Measurements from ENCODE around the gene LEMD1.

Gene LEMD1

GRCh38 chr1:205453466-205453865 is 31.6 kb upstream of the LEMD1 start:
- Histone ChIP-seq H3K9ac (ENCODE audit: low read length in 5 of 5) (no peak overlapping the region), H3K27me3 (ENCODE audit: control insufficient read depth in 5 of 5, insufficient read depth in 4 of 5, low read length in 5 of 5) (peaks cover 59 to 80% (median 69%) of the 10 kb centered on the region in 5 donors), H3K27ac (ENCODE audit: low read depth, low read length) (no peak overlapping the region), H3K4me3 (ENCODE audit: low read depth in 1 of 5, low read length in 5 of 5) (no peak overlapping the region), H3K4me1 (ENCODE audit: control insufficient read depth in 5 of 5, insufficient read depth in 5 of 5, low read length in 5 of 5) (peaks cover 0 to 12% (median 8%) of the 10 kb centered on the region in 5 donors), H3K9me3 (ENCODE audit: control insufficient read depth in 5 of 5, low read length in 5 of 5) (no peaks in the 10 kb centered on the region), H3K36me3 (ENCODE audit: control insufficient read depth in 5 of 5, insufficient read depth in 5 of 5, low read length in 5 of 5) (no peaks in the 10 kb centered on the region)

GRCh38 chr1:205452933-205453332 is 31.1 kb upstream of the LEMD1 start:
- H3K9ac ChIP-seq (ENCODE audit: low read length in 5 of 5) = no peak overlapping the region
- H3K9me3 ChIP-seq (ENCODE audit: control insufficient read depth in 5 of 5, low read length in 5 of 5) = no peaks in the 10 kb centered on the region
- no peak overlapping the region for H3K27ac ChIP-seq (ENCODE audit: low read depth, low read length)
- no peak overlapping the region for H3K4me3 ChIP-seq (ENCODE audit: low read depth in 1 of 5, low read length in 5 of 5)
- peaks cover 0 to 18% (median 9%) of the 10 kb centered on the region in 5 donors for H3K4me1 ChIP-seq (ENCODE audit: control insufficient read depth in 5 of 5, insufficient read depth in 5 of 5, low read length in 5 of 5)
- H3K36me3 ChIP-seq (ENCODE audit: control insufficient read depth in 5 of 5, insufficient read depth in 5 of 5, low read length in 5 of 5) = no peaks in the 10 kb centered on the region
- H3K27me3 ChIP-seq (ENCODE audit: control insufficient read depth in 5 of 5, insufficient read depth in 4 of 5, low read length in 5 of 5) = peaks cover 59 to 77% (median 67%) of the 10 kb centered on the region in 5 donors

GRCh38 chr1:205452364-205452763 is 30.5 kb upstream of the LEMD1 start:
- H3K4me1 ChIP-seq (ENCODE audit: control insufficient read depth in 5 of 5, insufficient read depth in 5 of 5, low read length in 5 of 5) = peaks cover 0 to 23% (median 14%) of the 10 kb centered on the region in 5 donors
- peaks cover 59 to 71% (median 64%) of the 10 kb centered on the region in 5 donors for H3K27me3 ChIP-seq (ENCODE audit: control insufficient read depth in 5 of 5, insufficient read depth in 4 of 5, low read length in 5 of 5)
- H3K9me3 ChIP-seq (ENCODE audit: control insufficient read depth in 5 of 5, low read length in 5 of 5) = no peaks in the 10 kb centered on the region
- no peak overlapping the region for H3K4me3 ChIP-seq (ENCODE audit: low read depth in 1 of 5, low read length in 5 of 5)
- H3K9ac ChIP-seq (ENCODE audit: low read length in 5 of 5) = no peak overlapping the region
- H3K36me3 ChIP-seq (ENCODE audit: control insufficient read depth in 5 of 5, insufficient read depth in 5 of 5, low read length in 5 of 5) = no peaks in the 10 kb centered on the region
- no peak overlapping the region for H3K27ac ChIP-seq (ENCODE audit: low read depth, low read length)

GRCh38 chr1:205451759-205452164 is 29.9 kb upstream of the LEMD1 start:
- Histone ChIP-seq H3K9ac (ENCODE audit: low read length in 5 of 5) (no peak overlapping the region), H3K27ac (ENCODE audit: low read depth, low read length) (no peak overlapping the region), H3K36me3 (ENCODE audit: control insufficient read depth in 5 of 5, insufficient read depth in 5 of 5, low read length in 5 of 5) (no peaks in the 10 kb centered on the region), H3K27me3 (ENCODE audit: control insufficient read depth in 5 of 5, insufficient read depth in 4 of 5, low read length in 5 of 5) (peaks cover 59 to 69% (median 62%) of the 10 kb centered on the region in 5 donors), H3K4me1 (ENCODE audit: control insufficient read depth in 5 of 5, insufficient read depth in 5 of 5, low read length in 5 of 5) (peaks cover 0 to 29% (median 17%) of the 10 kb centered on the region in 5 donors), H3K9me3 (ENCODE audit: control insufficient read depth in 5 of 5, low read length in 5 of 5) (no peaks in the 10 kb centered on the region), H3K4me3 (ENCODE audit: low read depth in 1 of 5, low read length in 5 of 5) (no peak overlapping the region)

GRCh38 chr1:205451202-205451601 is 29.3 kb upstream of the LEMD1 start:
- Histone ChIP-seq H3K9ac (ENCODE audit: low read length in 5 of 5) (no peak overlapping the region), H3K27me3 (ENCODE audit: control insufficient read depth in 5 of 5, insufficient read depth in 4 of 5, low read length in 5 of 5) (peaks cover 55 to 64% (median 58%) of the 10 kb centered on the region in 5 donors), H3K9me3 (ENCODE audit: control insufficient read depth in 5 of 5, low read length in 5 of 5) (no peaks in the 10 kb centered on the region), H3K27ac (ENCODE audit: low read depth, low read length) (no peak overlapping the region), H3K4me1 (ENCODE audit: control insufficient read depth in 5 of 5, insufficient read depth in 5 of 5, low read length in 5 of 5) (peaks cover 0 to 30% (median 16%) of the 10 kb centered on the region in 5 donors), H3K36me3 (ENCODE audit: control insufficient read depth in 5 of 5, insufficient read depth in 5 of 5, low read length in 5 of 5) (no peaks in the 10 kb centered on the region), H3K4me3 (ENCODE audit: low read depth in 1 of 5, low read length in 5 of 5) (no peak overlapping the region)

GRCh38 chr1:205450448-205450847 is 28.6 kb upstream of the LEMD1 start:
- Histone ChIP-seq H3K9me3 (ENCODE audit: control insufficient read depth in 5 of 5, low read length in 5 of 5) (no peaks in the 10 kb centered on the region), H3K4me1 (ENCODE audit: control insufficient read depth in 5 of 5, insufficient read depth in 5 of 5, low read length in 5 of 5) (peaks cover 0 to 27% (median 16%) of the 10 kb centered on the region in 5 donors), H3K27me3 (ENCODE audit: control insufficient read depth in 5 of 5, insufficient read depth in 4 of 5, low read length in 5 of 5) (peaks cover 49 to 56% (median 52%) of the 10 kb centered on the region in 5 donors), H3K4me3 (ENCODE audit: low read depth in 1 of 5, low read length in 5 of 5) (no peak overlapping the region), H3K9ac (ENCODE audit: low read length in 5 of 5) (no peak overlapping the region), H3K36me3 (ENCODE audit: control insufficient read depth in 5 of 5, insufficient read depth in 5 of 5, low read length in 5 of 5) (no peaks in the 10 kb centered on the region), H3K27ac (ENCODE audit: low read depth, low read length) (no peak overlapping the region)

- Histone ChIP-seq H3K27ac (ENCODE audit: low read depth, low read length) (no peak overlapping the region), H3K36me3 (ENCODE audit: control insufficient read depth in 5 of 5, insufficient read depth in 5 of 5, low read length in 5 of 5) (no peaks in the 10 kb centered on the region), H3K9me3 (ENCODE audit: control insufficient read depth in 5 of 5, low read length in 5 of 5) (no peaks in the 10 kb centered on the region), H3K4me3 (ENCODE audit: low read depth in 1 of 5, low read length in 5 of 5) (no peak overlapping the region), H3K4me1 (ENCODE audit: control insufficient read depth in 5 of 5, insufficient read depth in 5 of 5, low read length in 5 of 5) (peaks cover 0 to 32% (median 22%) of the 10 kb centered on the region in 5 donors), H3K9ac (ENCODE audit: low read length in 5 of 5) (no peak overlapping the region), H3K27me3 (ENCODE audit: control insufficient read depth in 5 of 5, insufficient read depth in 4 of 5, low read length in 5 of 5) (peaks cover 44 to 51% (median 46%) of the 10 kb centered on the region in 5 donors)
Observed at GRCh38 chr1:205449750-205450443, 28.0 kb upstream of the LEMD1 start.

- H3K9me3 ChIP-seq (ENCODE audit: control insufficient read depth in 5 of 5, low read length in 5 of 5) = no peaks in the 10 kb centered on the region
- H3K4me1 ChIP-seq (ENCODE audit: control insufficient read depth in 5 of 5, insufficient read depth in 5 of 5, low read length in 5 of 5) = peaks cover 0 to 34% (median 26%) of the 10 kb centered on the region in 5 donors
- no peak overlapping the region for H3K4me3 ChIP-seq (ENCODE audit: low read depth in 1 of 5, low read length in 5 of 5)
- H3K36me3 ChIP-seq (ENCODE audit: control insufficient read depth in 5 of 5, insufficient read depth in 5 of 5, low read length in 5 of 5) = no peaks in the 10 kb centered on the region
- H3K27me3 ChIP-seq (ENCODE audit: control insufficient read depth in 5 of 5, insufficient read depth in 4 of 5, low read length in 5 of 5) = peaks cover 38 to 45% (median 41%) of the 10 kb centered on the region in 5 donors
- H3K9ac ChIP-seq (ENCODE audit: low read length in 5 of 5) = no peak overlapping the region
- H3K27ac ChIP-seq (ENCODE audit: low read depth, low read length) = no peak overlapping the region
Observed at GRCh38 chr1:205449254-205449749, 27.4 kb upstream of the LEMD1 start.

- Histone ChIP-seq H3K9ac (ENCODE audit: low read length in 5 of 5) (no peak overlapping the region), H3K4me3 (ENCODE audit: low read depth in 1 of 5, low read length in 5 of 5) (no peak overlapping the region), H3K36me3 (ENCODE audit: control insufficient read depth in 5 of 5, insufficient read depth in 5 of 5, low read length in 5 of 5) (no peaks in the 10 kb centered on the region), H3K4me1 (ENCODE audit: control insufficient read depth in 5 of 5, insufficient read depth in 5 of 5, low read length in 5 of 5) (peaks cover 0 to 34% (median 26%) of the 10 kb centered on the region in 5 donors), H3K9me3 (ENCODE audit: control insufficient read depth in 5 of 5, low read length in 5 of 5) (no peaks in the 10 kb centered on the region), H3K27me3 (ENCODE audit: control insufficient read depth in 5 of 5, insufficient read depth in 4 of 5, low read length in 5 of 5) (peaks cover 36 to 40% (median 36%) of the 10 kb centered on the region in 5 donors), H3K27ac (ENCODE audit: low read depth, low read length) (no peak overlapping the region)
Observed at GRCh38 chr1:205448540-205449253, 26.8 kb upstream of the LEMD1 start.

Measured in subcutaneous abdominal adipose tissue (tissue), 5 donors.